ENCODE measurements around the gene ALOX5.

The ALOX5 gene

GRCh38 chr10:45454262-45454661, 80.2 kb downstream of the ALOX5 start:
- TF ChIP-seq CTCF (IDR thresholded peaks at IDR 0.05; ENCODE audit: control insufficient read depth, insufficient read depth, low read depth, low read length, missing control alignments) = no peak
- DNase-seq (ENCODE audit: low read depth) = no peak
- no peak overlapping the region for H3K4me3 ChIP-seq (ENCODE audit: control insufficient read depth, low read depth, low read length)

GRCh38 chr10:45454859-45455258, 80.8 kb downstream of the ALOX5 start:
- H3K4me3 ChIP-seq (ENCODE audit: control insufficient read depth, low read depth, low read length) = no peak overlapping the region
- no peak for TF ChIP-seq CTCF (IDR thresholded peaks at IDR 0.05; ENCODE audit: control insufficient read depth, insufficient read depth, low read depth, low read length, missing control alignments)
- no peak for DNase-seq (ENCODE audit: low read depth)

- no peak for TF ChIP-seq CTCF (IDR thresholded peaks at IDR 0.05; ENCODE audit: control insufficient read depth, insufficient read depth, low read depth, low read length, missing control alignments)
- DNase-seq (ENCODE audit: low read depth) = no peak
- H3K4me3 ChIP-seq (ENCODE audit: control insufficient read depth, low read depth, low read length) = no peak overlapping the region
These were observed 82.2 kb downstream of the ALOX5 start for GRCh38 chr10:45456233-45456632.

GRCh38 chr10:45456822-45457221, 82.8 kb downstream of the ALOX5 start:
- H3K4me3 ChIP-seq (ENCODE audit: control insufficient read depth, low read depth, low read length) = no peak overlapping the region
- no peak for TF ChIP-seq CTCF (IDR thresholded peaks at IDR 0.05; ENCODE audit: control insufficient read depth, insufficient read depth, low read depth, low read length, missing control alignments)
- DNase-seq (ENCODE audit: low read depth) = no peak

- no peak overlapping the region for H3K4me3 ChIP-seq (ENCODE audit: control insufficient read depth, low read depth, low read length)
- no peak for TF ChIP-seq CTCF (IDR thresholded peaks at IDR 0.05; ENCODE audit: control insufficient read depth, insufficient read depth, low read depth, low read length, missing control alignments)
- no peak for DNase-seq (ENCODE audit: low read depth)
These were observed 83.5 kb downstream of the ALOX5 start for GRCh38 chr10:45457487-45457886.

- no peak overlapping the region for H3K4me3 ChIP-seq (ENCODE audit: control insufficient read depth, low read depth, low read length)
- DNase-seq (ENCODE audit: low read depth) = no peak
- no peak for TF ChIP-seq CTCF (IDR thresholded peaks at IDR 0.05; ENCODE audit: control insufficient read depth, insufficient read depth, low read depth, low read length, missing control alignments)
These were observed 86.3 kb downstream of the ALOX5 start for GRCh38 chr10:45460235-45460878.

- no peak for DNase-seq (ENCODE audit: low read depth)
- TF ChIP-seq CTCF (IDR thresholded peaks at IDR 0.05; ENCODE audit: control insufficient read depth, insufficient read depth, low read depth, low read length, missing control alignments) = no peak
- no peak overlapping the region for H3K4me3 ChIP-seq (ENCODE audit: control insufficient read depth, low read depth, low read length)
These were observed 87.0 kb downstream of the ALOX5 start for GRCh38 chr10:45461034-45461433.
